ENCODE results near the gene GM2A.
A peak's percentile ranks its signal among the peaks of the same experiment; 100 is the strongest.
"Not testable (repeated sequence)": the region's sequence is repeated elsewhere in the genome, so short reads cannot be mapped to it uniquely, and the experiment has no call there.

Gene GM2A

GRCh38 chr5:151295138-151295537, 42.2 kb downstream of the GM2A start:
- no peak for DNase-seq

- no peak for DNase-seq
Observed at GRCh38 chr5:151295791-151296477, 42.9 kb downstream of the GM2A start.

GRCh38 chr5:151296478-151296830, 43.5 kb downstream of the GM2A start:
- DNase-seq = no peak

- no peak for DNase-seq
Observed at GRCh38 chr5:151296974-151297373, 44.0 kb downstream of the GM2A start.

- no peak for DNase-seq
Observed at GRCh38 chr5:151298063-151298855, 45.3 kb downstream of the GM2A start.

- DNase-seq = no peak
Observed at GRCh38 chr5:151303666-151304065, 50.7 kb downstream of the GM2A start, which contains the start of gene SLC36A3. Gene SLC36A3, minus strand, starts transcription at chr5:151303766. Its CDS starts 412 bp downstream, at chr5:151303354.

GRCh38 chr5:151309266-151309665, 56.3 kb downstream of the GM2A start:
- not testable (repeated sequence) for DNase-seq

- not testable (repeated sequence) for DNase-seq
Observed at GRCh38 chr5:151309821-151310220, 56.8 kb downstream of the GM2A start.

GRCh38 chr5:151310932-151311331, 57.9 kb downstream of the GM2A start:
- no peak for DNase-seq

GRCh38 chr5:151312756-151313324, 59.9 kb downstream of the GM2A start:
- no peak for DNase-seq

GRCh38 chr5:151313357-151313756, 60.4 kb downstream of the GM2A start:
- no peak for DNase-seq

- peak in 3 of 4 experiments; percentile 5 to 36 (median 16) for DNase-seq
Observed at GRCh38 chr5:151315998-151316597, 63.1 kb downstream of the GM2A start.

GRCh38 chr5:151317871-151318270, 64.9 kb downstream of the GM2A start:
- DNase-seq = no peak

GRCh38 chr5:151318850-151319732, 66.1 kb downstream of the GM2A start:
- no peak for DNase-seq
